ENCODE results near the gene TNS1. TPM values are rescaled to one million over a fixed set of nuclear protein-coding genes. Genes with fewer than 3 reads are reported as not detected.

Gene TNS1
- total RNA-seq, 1 experiment from 2014 or later = 3.4 TPM

- H2BK12ac ChIP-seq (ENCODE audit: insufficient read length, low read depth, low read length) = no peak overlapping the region
- H3K9ac ChIP-seq (ENCODE audit: extremely low read depth, insufficient read length, low read length) = no peak overlapping the region
- peaks cover 8% of the 10 kb centered on the region for H3K23me2 ChIP-seq (ENCODE audit: insufficient read length, low read depth, low read length, poor library complexity, severe bottlenecking)
- Mint-ChIP-seq H3K27ac (no peak overlapping the region), H3K4me3 (peak overlapping the region; percentile 60 to 84), H3K27me3 (ENCODE audit: low read depth) (peaks cover 75% of the 10 kb centered on the region), H3K4me1 (peaks cover 21 to 40% of the 10 kb centered on the region in 2 experiments), H3K9me3 (no peaks in the 10 kb centered on the region), H3K36me3 (ENCODE audit: insufficient read depth in 1 of 3, low read depth in 3 of 3) (no peaks in the 10 kb centered on the region)
- H3K23ac ChIP-seq (ENCODE audit: insufficient read length, low read depth, low read length) = no peak overlapping the region
- no peak overlapping the region for H3K56ac ChIP-seq (ENCODE audit: insufficient read length, low read depth, low read length)
- no peak overlapping the region for H4K5ac ChIP-seq (ENCODE audit: insufficient read length, low read depth, low read length)
- no peak overlapping the region for H4K91ac ChIP-seq (ENCODE audit: insufficient read length, low read depth, low read length)
- no peak overlapping the region for H3K27ac ChIP-seq (ENCODE audit: insufficient read length, low read depth, low read length)
- H2AK5ac ChIP-seq (ENCODE audit: insufficient read length, low read length) = no peak overlapping the region
- no peak overlapping the region for H2BK15ac ChIP-seq (ENCODE audit: low read depth, low read length)
- DNase-seq = peak; percentile 43
- no peak overlapping the region for H2AFZ ChIP-seq (ENCODE audit: low read length)
- H3T11ph ChIP-seq (ENCODE audit: low read length) = no peak overlapping the region
- H4K8ac ChIP-seq (replicated peaks; ENCODE audit: insufficient read length, low read depth, low read length) = no peak overlapping the region
- H3K14ac ChIP-seq (ENCODE audit: insufficient read depth, low read length) = no peak overlapping the region; the same call in 1 of the 2 replicates
- H2BK5ac ChIP-seq (ENCODE audit: insufficient read length, low read length) = no peak overlapping the region
- H4K20me1 ChIP-seq (ENCODE audit: control insufficient read depth, insufficient read depth, insufficient read length) = no peaks in the 10 kb centered on the region
- H3K27me3 ChIP-seq (ENCODE audit: insufficient read depth, low read length) = peaks cover 15% of the 10 kb centered on the region; the same call in 1 of the 2 replicates
- H3K4me1 ChIP-seq (ENCODE audit: insufficient read depth, low read length) = peaks cover 3% of the 10 kb centered on the region
- no CpG with 5 or more reads among the region's 12 CpGs for WGBS (ENCODE audit: extremely low coverage, insufficient read length, low lambda C conversion rate)
- no peaks in the 10 kb centered on the region for H3K79me2 ChIP-seq (ENCODE audit: insufficient read depth, low read length)
- no peaks in the 10 kb centered on the region for H3K79me1 ChIP-seq (ENCODE audit: insufficient read depth, low read depth, low read length, poor library complexity, severe bottlenecking)
- H3K4ac ChIP-seq (ENCODE audit: low read depth, low read length) = no peak overlapping the region
- H3K4me2 ChIP-seq (ENCODE audit: insufficient read depth, insufficient read length, low read length) = peak overlapping the region; percentile 74
- no peak overlapping the region for H2BK120ac ChIP-seq (ENCODE audit: low read depth, low read length, poor library complexity, severe bottlenecking)
- TF ChIP-seq, protein P1, sequence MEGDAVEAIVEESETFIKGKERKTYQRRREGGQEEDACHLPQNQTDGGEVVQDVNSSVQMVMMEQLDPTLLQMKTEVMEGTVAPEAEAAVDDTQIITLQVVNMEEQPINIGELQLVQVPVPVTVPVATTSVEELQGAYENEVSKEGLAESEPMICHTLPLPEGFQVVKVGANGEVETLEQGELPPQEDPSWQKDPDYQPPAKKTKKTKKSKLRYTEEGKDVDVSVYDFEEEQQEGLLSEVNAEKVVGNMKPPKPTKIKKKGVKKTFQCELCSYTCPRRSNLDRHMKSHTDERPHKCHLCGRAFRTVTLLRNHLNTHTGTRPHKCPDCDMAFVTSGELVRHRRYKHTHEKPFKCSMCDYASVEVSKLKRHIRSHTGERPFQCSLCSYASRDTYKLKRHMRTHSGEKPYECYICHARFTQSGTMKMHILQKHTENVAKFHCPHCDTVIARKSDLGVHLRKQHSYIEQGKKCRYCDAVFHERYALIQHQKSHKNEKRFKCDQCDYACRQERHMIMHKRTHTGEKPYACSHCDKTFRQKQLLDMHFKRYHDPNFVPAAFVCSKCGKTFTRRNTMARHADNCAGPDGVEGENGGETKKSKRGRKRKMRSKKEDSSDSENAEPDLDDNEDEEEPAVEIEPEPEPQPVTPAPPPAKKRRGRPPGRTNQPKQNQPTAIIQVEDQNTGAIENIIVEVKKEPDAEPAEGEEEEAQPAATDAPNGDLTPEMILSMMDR (conservative IDR thresholded peaks at IDR 0.05) = no peak
- H2BK20ac ChIP-seq (ENCODE audit: low read depth, low read length, poor library complexity, severe bottlenecking) = no peak overlapping the region
- H3K9me3 ChIP-seq (ENCODE audit: control insufficient read depth, low read depth, low read length) = no peaks in the 10 kb centered on the region
- no peak overlapping the region for H3K18ac ChIP-seq (ENCODE audit: insufficient read length, low read depth, low read length)
Measured at GRCh38 chr2:218010984-218011652, 8.3 kb upstream of the TNS1 start.
